Lung (tissue), 12 donors: ENCODE results near the gene CLCNKA. TPM values are rescaled to one million over a fixed set of nuclear protein-coding genes. Genes with fewer than 3 reads are reported as not detected.

Source experiments
- ATAC-seq: fragments of 200-7000 bp; cut with Tn5 transposase; one replicate; pipeline ENCODE4 v1.9.1; 2020; ENCODE audit warnings: moderate number of reproducible peaks; ENCODE audit not compliant: insufficient read depth, low FRiP score
- DNase-seq, 3 donors: peaks; one replicate each; pipeline ENCODE4 v3.0.0-alpha.2; 2013 to 2017
- H3K27ac ChIP-seq, 2 donors: one replicate each; pipeline ENCODE4 v1.5.1; 2013; ENCODE audit warnings: mild to moderate bottlenecking in 2 of 2, moderate library complexity in 2 of 2, control low read depth in 1 of 2, inconsistent platforms in 1 of 2, low read depth in 1 of 2, low read length in 1 of 2
- H3K27me3 ChIP-seq, 3 donors: one replicate each; pipeline ENCODE4 v1.5.1; 2013; ENCODE audit warnings: low read length in 2 of 3; ENCODE audit not compliant: control insufficient read depth in 3 of 3, insufficient read depth in 3 of 3
- H3K36me3 ChIP-seq, 4 donors: one replicate each; pipeline ENCODE4 v1.5.1; 2013; ENCODE audit warnings: low read length in 4 of 4, mild to moderate bottlenecking in 1 of 4, moderate library complexity in 1 of 4; ENCODE audit not compliant: control insufficient read depth in 4 of 4, insufficient read depth in 4 of 4
- H3K4me1 ChIP-seq, 5 donors: one replicate each; pipeline ENCODE4 v1.5.1; 2013; ENCODE audit warnings: low read length in 5 of 5, mild to moderate bottlenecking in 2 of 5, moderate library complexity in 1 of 5; ENCODE audit not compliant: control insufficient read depth in 5 of 5, insufficient read depth in 5 of 5
- H3K4me3 ChIP-seq: one replicate; pipeline ENCODE4 v1.5.1; 2013; ENCODE audit warnings: mild to moderate bottlenecking, control low read depth, moderate library complexity
- H3K9ac ChIP-seq, 2 donors: one replicate each; pipeline ENCODE4 v1.5.1; 2013; ENCODE audit warnings: low read length in 2 of 2, control low read depth in 1 of 2; ENCODE audit not compliant: insufficient read depth in 1 of 2
- H3K9me3 ChIP-seq, 4 donors: one replicate each; pipeline ENCODE4 v1.5.1; 2013; ENCODE audit warnings: low read length in 3 of 4, mild to moderate bottlenecking in 1 of 4, moderate library complexity in 1 of 4; ENCODE audit not compliant: control insufficient read depth in 4 of 4, insufficient read depth in 3 of 4
- WGBS, 2 donors: extraction: QIAGEN DNeasy Blood & Tissue Kit; methylation state at CpG; one replicate each; pipeline ENCODE4 v1.1.7; 2013; 5-methylcytosine and 5-hydroxymethylcytosine counted together
- polyA plus RNA-seq, 2 donors: library from polyadenylated mRNA; stranded (reverse); fragments of 200-250 nt; gene quantifications; one replicate each; pipeline ENCODE4 v1.2.1, GENCODE V29; 2013
- total RNA-seq, 2 donors: library from RNA; depleted of rRNA in 1 of 2; stranded (reverse); fragments of >200 nt in 1 of 2; gene quantifications; one replicate each; pipeline ENCODE4 v1.2.1, GENCODE V29; 2014 to 2021
- TF ChIP-seq, protein P1 (sequence below): IDR thresholded peaks from 2 replicates; pipeline ENCODE4 v1.5.1; 2012; ENCODE audit warnings: mild to moderate bottlenecking; ENCODE audit errors: control extremely low read depth, extremely low read depth
- donor health status: control.
- donor health status: control.
- donor health status: Bipolar disorder and iron deficiency.
- donor health status: healthy.
- donor health status: DM: yes; HTN: yes; CAD: no.

Gene CLCNKA
- total and polyA plus RNA-seq, 4 donors: 0.10 to 1.3 (median 0.17) TPM; not detected in 1

DNA sequence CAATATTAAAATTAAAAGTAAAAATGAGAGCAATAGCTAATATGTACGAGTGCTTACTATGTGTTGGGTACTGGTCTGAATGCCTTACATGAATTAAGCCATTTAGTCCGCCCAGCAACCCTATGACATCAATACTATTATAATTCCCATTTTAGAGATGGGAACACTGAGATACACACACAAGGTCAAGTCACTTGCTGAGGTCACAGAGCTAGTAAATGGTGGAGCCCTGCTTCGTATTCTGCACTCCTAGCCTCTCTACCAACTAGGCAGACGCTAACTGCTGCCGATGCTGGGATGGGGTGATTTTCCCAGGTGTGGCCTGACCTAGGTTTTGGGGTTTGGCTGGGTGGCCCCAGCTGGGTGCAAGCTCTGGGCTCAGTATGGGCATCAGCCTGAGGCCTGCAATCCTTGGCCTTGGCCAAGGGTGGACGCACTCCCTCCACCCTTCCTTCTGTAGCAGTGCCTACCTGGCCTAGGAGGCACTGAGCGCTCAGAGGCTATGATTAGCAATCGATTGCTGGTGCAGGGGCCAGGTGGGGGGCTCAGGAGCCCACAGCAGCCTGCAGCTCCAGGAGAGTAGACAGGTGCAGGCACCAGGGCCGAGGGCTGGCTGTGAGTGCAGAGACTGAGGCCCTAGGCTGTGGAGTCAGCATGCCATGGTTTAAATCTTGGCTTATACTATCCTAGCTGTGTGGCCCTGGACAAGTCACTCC is 49.0 kb downstream of the CLCNKA start:
- H3K4me3 ChIP-seq: no peak overlapping the region
- H3K9ac ChIP-seq: no peak overlapping the region
- TF ChIP-seq, protein P1, sequence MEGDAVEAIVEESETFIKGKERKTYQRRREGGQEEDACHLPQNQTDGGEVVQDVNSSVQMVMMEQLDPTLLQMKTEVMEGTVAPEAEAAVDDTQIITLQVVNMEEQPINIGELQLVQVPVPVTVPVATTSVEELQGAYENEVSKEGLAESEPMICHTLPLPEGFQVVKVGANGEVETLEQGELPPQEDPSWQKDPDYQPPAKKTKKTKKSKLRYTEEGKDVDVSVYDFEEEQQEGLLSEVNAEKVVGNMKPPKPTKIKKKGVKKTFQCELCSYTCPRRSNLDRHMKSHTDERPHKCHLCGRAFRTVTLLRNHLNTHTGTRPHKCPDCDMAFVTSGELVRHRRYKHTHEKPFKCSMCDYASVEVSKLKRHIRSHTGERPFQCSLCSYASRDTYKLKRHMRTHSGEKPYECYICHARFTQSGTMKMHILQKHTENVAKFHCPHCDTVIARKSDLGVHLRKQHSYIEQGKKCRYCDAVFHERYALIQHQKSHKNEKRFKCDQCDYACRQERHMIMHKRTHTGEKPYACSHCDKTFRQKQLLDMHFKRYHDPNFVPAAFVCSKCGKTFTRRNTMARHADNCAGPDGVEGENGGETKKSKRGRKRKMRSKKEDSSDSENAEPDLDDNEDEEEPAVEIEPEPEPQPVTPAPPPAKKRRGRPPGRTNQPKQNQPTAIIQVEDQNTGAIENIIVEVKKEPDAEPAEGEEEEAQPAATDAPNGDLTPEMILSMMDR: no peak
- DNase-seq (no peak), ATAC-seq (no peak)
- H3K9me3 ChIP-seq: no peaks in the 10 kb centered on the region
- no peaks in the 10 kb centered on the region for H3K36me3 ChIP-seq
- no peak overlapping the region for H3K27ac ChIP-seq
- H3K4me1 ChIP-seq: peaks cover 0 to 5% (median 3%) of the 10 kb centered on the region in 5 donors
- 92 to 93% methylated on average over 9 of the region's 9 CpGs for WGBS, 2 donors
- H3K27me3 ChIP-seq: peaks cover 4 to 12% (median 6%) of the 10 kb centered on the region in 3 donors

DNA sequence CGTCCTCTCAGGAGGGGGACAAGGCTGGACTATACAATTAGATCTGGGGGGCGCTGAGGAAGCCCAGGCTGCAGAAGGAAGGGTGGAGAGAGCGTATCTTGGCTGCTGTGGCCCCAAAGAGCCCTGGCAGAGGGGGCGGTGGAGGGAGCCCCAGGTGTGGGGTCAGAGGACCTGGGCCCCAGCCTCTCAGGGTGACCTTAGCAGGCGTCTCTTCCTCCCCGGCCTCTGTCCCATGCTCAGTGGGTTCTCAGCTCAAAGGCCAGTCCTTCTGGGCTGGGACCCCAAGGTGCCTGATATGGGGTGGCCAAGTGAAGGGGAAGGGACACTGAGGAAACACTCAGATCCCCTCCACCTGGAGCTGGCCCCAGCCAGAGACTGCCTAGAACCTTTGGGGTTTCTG is 49.8 kb downstream of the CLCNKA start:
- ATAC-seq (no peak), DNase-seq (no peak)
- TF ChIP-seq, protein P1: no peak
- H3K9ac ChIP-seq: no peak overlapping the region
- H3K27me3 ChIP-seq: peaks cover 4 to 12% (median 6%) of the 10 kb centered on the region in 3 donors
- H3K9me3 ChIP-seq: no peaks in the 10 kb centered on the region
- 96 to 99% methylated on average over 6 of the region's 6 CpGs for WGBS, 2 donors
- peaks cover 0 to 5% (median 3%) of the 10 kb centered on the region in 5 donors for H3K4me1 ChIP-seq
- no peak overlapping the region for H3K4me3 ChIP-seq
- H3K27ac ChIP-seq: no peak overlapping the region
- no peaks in the 10 kb centered on the region for H3K36me3 ChIP-seq

DNA sequence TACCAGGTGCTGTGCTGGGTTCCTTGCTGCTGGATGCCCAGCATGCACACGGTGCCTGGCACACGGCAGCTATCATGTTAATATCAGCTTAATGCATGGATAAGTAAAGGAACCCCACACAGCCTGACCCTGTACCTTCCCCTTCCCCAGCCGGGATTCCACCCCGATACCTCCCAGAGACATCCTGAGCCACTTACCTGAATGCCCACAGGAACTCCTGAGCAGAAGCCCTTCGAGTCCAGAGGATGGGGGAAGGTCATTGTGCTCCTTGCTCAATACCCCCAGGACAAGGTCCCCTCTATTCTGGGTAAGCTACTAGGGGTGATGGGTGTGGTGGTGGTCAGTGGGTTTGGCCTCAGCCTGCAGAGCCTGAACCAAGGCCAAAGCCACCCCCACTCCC is 50.3 kb downstream of the CLCNKA start:
- H3K36me3 ChIP-seq: no peaks in the 10 kb centered on the region
- H3K9ac ChIP-seq: no peak overlapping the region
- TF ChIP-seq, protein P1: no peak
- no peak overlapping the region for H3K4me3 ChIP-seq
- H3K4me1 ChIP-seq: peaks cover 0 to 5% (median 3%) of the 10 kb centered on the region in 5 donors
- no peaks in the 10 kb centered on the region for H3K9me3 ChIP-seq
- ATAC-seq: no peak
- WGBS, 2 donors: 78 to 83% methylated on average over 5 of the region's 5 CpGs
- peaks cover 4 to 12% (median 6%) of the 10 kb centered on the region in 3 donors for H3K27me3 ChIP-seq
- H3K27ac ChIP-seq: no peak overlapping the region
- no peak for DNase-seq
